A549 (cell line): ENCODE results near the gene ZBTB47.

Source experiments
- HDAC2 ChIP-seq: fragments of 200-600 bp; sonication (generic); IDR thresholded peaks from 2 replicates; pipeline ENCODE4 v1.6.1; 2016
- NFE2L2 ChIP-seq: fragments of 150-350 bp; conservative IDR thresholded peaks from 2 replicates; pipeline ENCODE4 v1.6.1; 2014; ENCODE audit warnings: low read length
- POLR2A ChIP-seq: IDR thresholded peaks from 2 replicates; pipeline ENCODE4 v1.6.1; 2012; ENCODE audit warnings: mild to moderate bottlenecking, low read length
- RAD21 ChIP-seq, 2 experiments: fragments of >200 bp in 1 of 2; sonication (Bioruptor Twin) in 1 of 2; formaldehyde crosslinking in 1 of 2; IDR thresholded peaks in 1 of 2; conservative IDR thresholded peaks in 1 of 2; 2 replicates in 1 of 2; 3 replicates in 1 of 2; pipeline ENCODE4 v1.6.1; 2012 to 2018; ENCODE audit warnings: inconsistent platforms in 1 of 2
- TF ChIP-seq, protein P1 (sequence below): fragments of >200 bp; sonication (Bioruptor Twin); formaldehyde crosslinking; IDR thresholded peaks from 3 replicates; pipeline ENCODE4 v1.5.1; 2016

DNA sequence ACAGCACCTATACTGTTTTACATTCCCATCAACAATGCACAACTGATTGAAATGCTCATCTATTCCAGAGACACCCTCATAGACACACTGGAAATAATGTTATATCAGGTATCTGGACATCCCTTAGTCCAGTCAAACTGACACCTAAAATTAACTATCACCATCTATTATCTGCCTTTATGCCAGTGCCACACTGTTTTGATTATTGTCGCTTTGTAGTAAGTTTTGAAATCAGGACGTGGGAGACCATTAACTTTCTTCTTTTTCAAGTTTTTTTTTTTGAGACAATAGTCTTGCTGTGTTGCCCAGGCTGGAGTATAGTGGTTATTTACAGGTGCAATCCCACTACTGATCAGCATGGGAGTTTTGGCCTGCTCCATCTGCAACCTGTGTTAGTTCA lies 22.4 kb downstream of the ZBTB47 start:
- TF ChIP-seq POLR2A (no peak), RAD21 (conservative IDR thresholded peaks at IDR 0.05 in 1 of 2, IDR thresholded peaks at IDR 0.05 in 1 of 2) (no peak), HDAC2 (no peak), NFE2L2 (no peak)
- TF ChIP-seq, protein P1, sequence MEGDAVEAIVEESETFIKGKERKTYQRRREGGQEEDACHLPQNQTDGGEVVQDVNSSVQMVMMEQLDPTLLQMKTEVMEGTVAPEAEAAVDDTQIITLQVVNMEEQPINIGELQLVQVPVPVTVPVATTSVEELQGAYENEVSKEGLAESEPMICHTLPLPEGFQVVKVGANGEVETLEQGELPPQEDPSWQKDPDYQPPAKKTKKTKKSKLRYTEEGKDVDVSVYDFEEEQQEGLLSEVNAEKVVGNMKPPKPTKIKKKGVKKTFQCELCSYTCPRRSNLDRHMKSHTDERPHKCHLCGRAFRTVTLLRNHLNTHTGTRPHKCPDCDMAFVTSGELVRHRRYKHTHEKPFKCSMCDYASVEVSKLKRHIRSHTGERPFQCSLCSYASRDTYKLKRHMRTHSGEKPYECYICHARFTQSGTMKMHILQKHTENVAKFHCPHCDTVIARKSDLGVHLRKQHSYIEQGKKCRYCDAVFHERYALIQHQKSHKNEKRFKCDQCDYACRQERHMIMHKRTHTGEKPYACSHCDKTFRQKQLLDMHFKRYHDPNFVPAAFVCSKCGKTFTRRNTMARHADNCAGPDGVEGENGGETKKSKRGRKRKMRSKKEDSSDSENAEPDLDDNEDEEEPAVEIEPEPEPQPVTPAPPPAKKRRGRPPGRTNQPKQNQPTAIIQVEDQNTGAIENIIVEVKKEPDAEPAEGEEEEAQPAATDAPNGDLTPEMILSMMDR: no peak
